Esophagus (tissue), 2 donors: Measurements from ENCODE around the gene LDLRAD4. TPM values are rescaled to one million over a fixed set of nuclear protein-coding genes. Genes with fewer than 3 reads are reported as not detected.

Experiments used
- H3K27ac ChIP-seq, 2 donors: one replicate each; pipeline ENCODE4 v1.5.1; 2013; ENCODE audit warnings: low read depth in 2 of 2, mild to moderate bottlenecking in 2 of 2, inconsistent platforms in 1 of 2, low read length in 1 of 2, moderate library complexity in 1 of 2
- H3K27me3 ChIP-seq, 2 donors: one replicate each; pipeline ENCODE4 v1.6.1; 2013; ENCODE audit warnings: low read length in 2 of 2, control low read depth in 1 of 2, mild to moderate bottlenecking in 1 of 2; ENCODE audit not compliant: insufficient read depth in 2 of 2, control insufficient read depth in 1 of 2
- H3K36me3 ChIP-seq, 2 donors: one replicate each; pipeline ENCODE4 v1.6.1; 2013; ENCODE audit warnings: low read length in 1 of 2; ENCODE audit not compliant: control insufficient read depth in 2 of 2, insufficient read depth in 2 of 2
- H3K4me1 ChIP-seq, 2 donors: one replicate each; pipeline ENCODE4 v1.6.1; 2013; ENCODE audit warnings: low read length in 1 of 2; ENCODE audit not compliant: control insufficient read depth in 2 of 2, insufficient read depth in 2 of 2
- H3K4me3 ChIP-seq, 2 donors: one replicate each; pipeline ENCODE4 v1.5.1; 2013; ENCODE audit warnings: low read length in 2 of 2, mild to moderate bottlenecking in 2 of 2, low read depth in 1 of 2, moderate library complexity in 1 of 2
- H3K9me3 ChIP-seq, 2 donors: one replicate each; pipeline ENCODE4 v1.6.1; 2013; ENCODE audit warnings: mild to moderate bottlenecking in 2 of 2, low read depth in 1 of 2, low read length in 1 of 2, moderate library complexity in 1 of 2; ENCODE audit not compliant: control insufficient read depth in 2 of 2, insufficient read depth in 1 of 2
- WGBS, 2 donors: extraction: QIAGEN DNeasy Blood & Tissue Kit; methylation state at CpG; one replicate each; pipeline ENCODE4 v1.1.7; 2013; 5-methylcytosine and 5-hydroxymethylcytosine counted together
- polyA plus RNA-seq, 2 donors: library from polyadenylated mRNA; stranded (reverse); fragments of 200-250 nt; gene quantifications; one replicate each; pipeline ENCODE4 v1.2.3, GENCODE V29; 2013
- donor health status: healthy with polysubstance abuse.
- donor health status: Bipolar disorder and iron deficiency.

Gene LDLRAD4
- polyA plus RNA-seq, 2 donors: 0.79 to 0.99 TPM

GRCh38 chr18:13540477-13541182 is 322.1 kb downstream of the LDLRAD4 start:
- Histone ChIP-seq H3K4me1 (peaks cover 2 to 3% of the 10 kb centered on the region in 2 donors), H3K9me3 (no peaks in the 10 kb centered on the region), H3K27me3 (no peaks in the 10 kb centered on the region), H3K27ac (no peak overlapping the region), H3K4me3 (no peak overlapping the region), H3K36me3 (no peaks in the 10 kb centered on the region)
- 68 to 73% methylated on average over 12 of the region's 12 CpGs for WGBS, 2 donors

- Histone ChIP-seq H3K27me3 (no peaks in the 10 kb centered on the region), H3K4me1 (peaks cover 2 to 4% of the 10 kb centered on the region in 2 donors), H3K27ac (no peak overlapping the region), H3K4me3 (no peak overlapping the region), H3K9me3 (no peaks in the 10 kb centered on the region), H3K36me3 (no peaks in the 10 kb centered on the region)
- WGBS, 2 donors: 70 to 73% methylated on average over 13 of the region's 13 CpGs
Observed at GRCh38 chr18:13541621-13542519, 323.3 kb downstream of the LDLRAD4 start.

GRCh38 chr18:13542520-13542847 is 323.9 kb downstream of the LDLRAD4 start:
- no peaks in the 10 kb centered on the region for H3K36me3 ChIP-seq
- 81 to 88% methylated on average over 7 of the region's 7 CpGs for WGBS, 2 donors
- H3K9me3 ChIP-seq: no peaks in the 10 kb centered on the region
- H3K4me1 ChIP-seq: peaks cover 4 to 5% of the 10 kb centered on the region in 2 donors
- H3K27me3 ChIP-seq: no peaks in the 10 kb centered on the region
- H3K4me3 ChIP-seq: no peak overlapping the region
- no peak overlapping the region for H3K27ac ChIP-seq

GRCh38 chr18:13543144-13543543 is 324.6 kb downstream of the LDLRAD4 start:
- Histone ChIP-seq H3K4me3 (no peak overlapping the region), H3K27me3 (no peaks in the 10 kb centered on the region), H3K36me3 (no peaks in the 10 kb centered on the region), H3K27ac (peak overlapping the region in 1 of 2 donors; percentile 8), H3K9me3 (no peaks in the 10 kb centered on the region), H3K4me1 (peaks cover 4 to 5% of the 10 kb centered on the region in 2 donors)
- 86 to 89% methylated on average over 4 of the region's 4 CpGs for WGBS, 2 donors

GRCh38 chr18:13543811-13544732 is 325.5 kb downstream of the LDLRAD4 start:
- H3K27ac ChIP-seq: peak overlapping the region in 1 of 2 donors; percentile 43
- no peaks in the 10 kb centered on the region for H3K27me3 ChIP-seq
- H3K9me3 ChIP-seq: no peaks in the 10 kb centered on the region
- H3K4me3 ChIP-seq: no peak overlapping the region
- H3K36me3 ChIP-seq: no peaks in the 10 kb centered on the region
- 81 to 86% methylated on average over 25 of the region's 25 CpGs for WGBS, 2 donors
- peaks cover 7 to 8% of the 10 kb centered on the region in 2 donors for H3K4me1 ChIP-seq

GRCh38 chr18:13544953-13545352 is 326.4 kb downstream of the LDLRAD4 start:
- Histone ChIP-seq H3K36me3 (no peaks in the 10 kb centered on the region), H3K9me3 (no peaks in the 10 kb centered on the region), H3K27ac (no peak overlapping the region), H3K4me3 (no peak overlapping the region), H3K27me3 (no peaks in the 10 kb centered on the region), H3K4me1 (peaks cover 6 to 7% of the 10 kb centered on the region in 2 donors)
- 92 to 94% methylated on average over 8 of the region's 8 CpGs for WGBS, 2 donors

GRCh38 chr18:13545514-13545913 is 327.0 kb downstream of the LDLRAD4 start:
- no peaks in the 10 kb centered on the region for H3K36me3 ChIP-seq
- H3K4me3 ChIP-seq: no peak overlapping the region
- 90 to 91% methylated on average over 4 of the region's 4 CpGs for WGBS, 2 donors
- H3K27me3 ChIP-seq: no peaks in the 10 kb centered on the region
- H3K4me1 ChIP-seq: peaks cover 6 to 7% of the 10 kb centered on the region in 2 donors
- H3K9me3 ChIP-seq: no peaks in the 10 kb centered on the region
- no peak overlapping the region for H3K27ac ChIP-seq

- Histone ChIP-seq H3K27ac (no peak overlapping the region), H3K27me3 (no peaks in the 10 kb centered on the region), H3K4me1 (peaks cover 6 to 7% of the 10 kb centered on the region in 2 donors), H3K4me3 (no peak overlapping the region), H3K9me3 (no peaks in the 10 kb centered on the region), H3K36me3 (no peaks in the 10 kb centered on the region)
- 82 to 88% methylated on average over 4 of the region's 4 CpGs for WGBS, 2 donors
Observed at GRCh38 chr18:13545955-13546354, 327.4 kb downstream of the LDLRAD4 start.

- WGBS, 2 donors: 82 to 87% methylated on average over 8 of the region's 8 CpGs
- Histone ChIP-seq H3K9me3 (no peaks in the 10 kb centered on the region), H3K4me3 (no peak overlapping the region), H3K27ac (no peak overlapping the region), H3K27me3 (no peaks in the 10 kb centered on the region), H3K36me3 (no peaks in the 10 kb centered on the region), H3K4me1 (peaks cover 6 to 7% of the 10 kb centered on the region in 2 donors)
Observed at GRCh38 chr18:13546638-13547037, 328.1 kb downstream of the LDLRAD4 start.
